Uterus (tissue), 4 donors: ENCODE results near the gene ZCCHC7. TPM values are rescaled to one million over a fixed set of nuclear protein-coding genes. Genes with fewer than 3 reads are reported as not detected.

Source experiments
- DNase-seq, 2 donors: peaks; one replicate each; pipeline ENCODE4 v3.0.0-alpha.2; 2019 to 2020
- H3K27ac ChIP-seq, 2 donors: fragments of 200-600 bp; sonication (generic); 1 replicate in 1 of 2; 2 replicates in 1 of 2; pipeline ENCODE4 v1.5.1; 2016 to 2018
- H3K27me3 ChIP-seq, 2 donors: fragments of 200-600 bp; sonication (generic); one replicate each; pipeline ENCODE4 v1.5.1; 2018 to 2019; ENCODE audit warnings: control low read depth in 1 of 2
- H3K36me3 ChIP-seq, 2 donors: fragments of 200-600 bp; sonication (generic); one replicate each; pipeline ENCODE4 v1.5.1; 2019; ENCODE audit warnings: control low read depth in 1 of 2
- H3K4me1 ChIP-seq, 2 donors: fragments of 200-600 bp; sonication (generic); one replicate each; pipeline ENCODE4 v1.5.1; 2018 to 2019; ENCODE audit warnings: control low read depth in 1 of 2
- H3K4me3 ChIP-seq, 2 donors: fragments of 200-600 bp; sonication (generic); 1 replicate in 1 of 2; 2 replicates in 1 of 2; pipeline ENCODE4 v1.5.1; 2018 to 2019; ENCODE audit warnings: mild to moderate bottlenecking in 1 of 2
- H3K9me3 ChIP-seq, 2 donors: fragments of 200-600 bp; sonication (generic); one replicate each; pipeline ENCODE4 v1.5.1; 2019; ENCODE audit warnings: control low read depth in 1 of 2
- POLR2A ChIP-seq, 2 donors: fragments of 450-650 bp; IDR thresholded peaks; one replicate each; pipeline ENCODE4 v1.6.1; 2016; ENCODE audit warnings: antibody characterized with exemption in 2 of 2, mild to moderate bottlenecking in 1 of 2, moderate library complexity in 1 of 2
- intact Hi-C: fragments of 100-400 bp; cut with DNase I; formaldehyde crosslinking; loops from one replicate; pipeline ENCODE4 v1.15.1; 2023; ENCODE audit warnings: low total_unique reads
- total RNA-seq, 4 donors: library from RNA; depleted of rRNA in 3 of 4; stranded (reverse); fragments of >200 nt in 3 of 4; gene quantifications; one replicate each; pipeline versions ENCODE4 v1.1.0 to v1.2.4, GENCODE V29; 2014 to 2023
- TF ChIP-seq, protein P1 (sequence below), 4 experiments: fragments of 200-600 bp in 2 of 4; fragments of 450-650 bp in 2 of 4; sonication (generic) in 2 of 4; IDR thresholded peaks; one replicate each; pipeline ENCODE4 v1.5.1; 2016 to 2019; ENCODE audit warnings: antibody characterized with exemption in 4 of 4, mild to moderate bottlenecking in 2 of 4, moderate library complexity in 1 of 4
- donor health status: DM: yes; HTN: yes; CAD: no.

ZCCHC7 gene
- total RNA-seq, 4 donors from 2014 or later: 15.6 to 37.4 (median 30.2) TPM

DNA sequence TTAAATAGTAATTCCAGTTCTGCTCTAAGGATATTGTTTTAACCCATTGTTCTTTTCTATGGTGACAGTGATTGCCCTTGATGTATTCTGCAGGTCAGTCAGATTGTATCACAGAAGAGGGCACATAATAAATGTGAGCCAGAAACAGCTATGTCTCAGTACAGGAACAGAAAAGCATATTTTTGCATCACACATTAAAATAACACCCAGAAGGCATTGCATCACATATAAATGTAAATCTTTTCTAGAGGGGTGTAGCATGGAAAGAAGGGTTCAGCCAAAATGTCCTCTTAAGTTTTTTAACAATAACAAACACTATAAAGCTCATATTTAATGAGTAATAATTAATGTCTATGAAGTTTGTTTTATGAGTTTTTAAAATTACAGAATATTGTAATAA lies 30.0 kb downstream of the ZCCHC7 start:
- Histone ChIP-seq H3K4me1 (no peaks in the 10 kb centered on the region), H3K27me3 (no peaks in the 10 kb centered on the region), H3K9me3 (no peaks in the 10 kb centered on the region), H3K4me3 (no peak overlapping the region), H3K27ac (no peak overlapping the region), H3K36me3 (no peaks in the 10 kb centered on the region)
- intact Hi-C loops: no loop called here
- DNase-seq: no peak
- TF ChIP-seq, protein P1, sequence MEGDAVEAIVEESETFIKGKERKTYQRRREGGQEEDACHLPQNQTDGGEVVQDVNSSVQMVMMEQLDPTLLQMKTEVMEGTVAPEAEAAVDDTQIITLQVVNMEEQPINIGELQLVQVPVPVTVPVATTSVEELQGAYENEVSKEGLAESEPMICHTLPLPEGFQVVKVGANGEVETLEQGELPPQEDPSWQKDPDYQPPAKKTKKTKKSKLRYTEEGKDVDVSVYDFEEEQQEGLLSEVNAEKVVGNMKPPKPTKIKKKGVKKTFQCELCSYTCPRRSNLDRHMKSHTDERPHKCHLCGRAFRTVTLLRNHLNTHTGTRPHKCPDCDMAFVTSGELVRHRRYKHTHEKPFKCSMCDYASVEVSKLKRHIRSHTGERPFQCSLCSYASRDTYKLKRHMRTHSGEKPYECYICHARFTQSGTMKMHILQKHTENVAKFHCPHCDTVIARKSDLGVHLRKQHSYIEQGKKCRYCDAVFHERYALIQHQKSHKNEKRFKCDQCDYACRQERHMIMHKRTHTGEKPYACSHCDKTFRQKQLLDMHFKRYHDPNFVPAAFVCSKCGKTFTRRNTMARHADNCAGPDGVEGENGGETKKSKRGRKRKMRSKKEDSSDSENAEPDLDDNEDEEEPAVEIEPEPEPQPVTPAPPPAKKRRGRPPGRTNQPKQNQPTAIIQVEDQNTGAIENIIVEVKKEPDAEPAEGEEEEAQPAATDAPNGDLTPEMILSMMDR (IDR thresholded peaks at IDR 0.05): no peak
- no peak for TF ChIP-seq POLR2A (IDR thresholded peaks at IDR 0.05)

DNA sequence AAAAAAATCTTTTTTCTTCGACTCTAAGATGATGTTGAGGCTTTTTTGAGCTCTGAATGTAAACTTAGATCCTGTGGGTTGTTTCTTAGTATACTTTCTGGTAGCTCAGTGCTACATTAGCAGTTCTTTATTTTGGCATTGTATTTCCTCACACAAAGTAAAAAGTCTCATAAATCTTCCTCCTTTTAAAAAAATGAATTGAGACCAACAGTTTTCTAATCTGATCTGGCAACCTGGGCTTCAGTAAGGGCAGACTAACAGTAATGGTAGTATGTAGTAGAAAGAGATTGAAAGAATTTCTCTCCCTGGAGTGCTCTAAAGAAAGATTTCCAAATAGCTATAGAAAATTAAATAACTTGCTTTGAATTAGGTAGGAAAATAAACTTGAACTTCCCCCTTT lies 31.4 kb downstream of the ZCCHC7 start:
- TF ChIP-seq, protein P1 (IDR thresholded peaks at IDR 0.05): no peak
- TF ChIP-seq POLR2A (IDR thresholded peaks at IDR 0.05): no peak
- Histone ChIP-seq H3K9me3 (no peaks in the 10 kb centered on the region), H3K4me3 (no peak overlapping the region), H3K27me3 (no peaks in the 10 kb centered on the region), H3K36me3 (no peaks in the 10 kb centered on the region), H3K27ac (no peak overlapping the region), H3K4me1 (no peaks in the 10 kb centered on the region)
- intact Hi-C loops: no loop called here
- DNase-seq: no peak

DNA sequence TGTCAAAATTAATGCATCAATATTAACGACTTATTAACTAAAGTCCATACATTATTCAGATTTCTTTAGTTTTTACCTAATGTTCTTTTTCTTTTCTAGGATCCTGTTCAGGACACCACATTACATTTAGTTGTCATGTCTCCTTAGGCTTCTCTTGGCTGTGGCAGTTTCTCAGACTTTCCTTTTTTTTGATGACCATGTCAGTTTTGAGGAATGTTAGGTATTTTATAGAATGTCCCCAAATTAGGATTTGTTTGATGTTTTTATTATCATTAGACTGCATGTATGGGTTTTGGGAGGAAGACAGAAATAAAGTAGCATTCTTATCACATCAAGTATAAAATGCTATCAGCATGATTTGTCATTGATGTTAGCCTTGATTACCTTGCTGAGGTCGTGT lies 32.0 kb downstream of the ZCCHC7 start:
- Histone ChIP-seq H3K36me3 (no peaks in the 10 kb centered on the region), H3K27me3 (no peaks in the 10 kb centered on the region), H3K27ac (no peak overlapping the region), H3K4me1 (no peaks in the 10 kb centered on the region), H3K9me3 (no peaks in the 10 kb centered on the region), H3K4me3 (no peak overlapping the region)
- DNase-seq: no peak
- intact Hi-C loops: no loop called here
- TF ChIP-seq, protein P1 (IDR thresholded peaks at IDR 0.05): no peak
- no peak for TF ChIP-seq POLR2A (IDR thresholded peaks at IDR 0.05)

DNA sequence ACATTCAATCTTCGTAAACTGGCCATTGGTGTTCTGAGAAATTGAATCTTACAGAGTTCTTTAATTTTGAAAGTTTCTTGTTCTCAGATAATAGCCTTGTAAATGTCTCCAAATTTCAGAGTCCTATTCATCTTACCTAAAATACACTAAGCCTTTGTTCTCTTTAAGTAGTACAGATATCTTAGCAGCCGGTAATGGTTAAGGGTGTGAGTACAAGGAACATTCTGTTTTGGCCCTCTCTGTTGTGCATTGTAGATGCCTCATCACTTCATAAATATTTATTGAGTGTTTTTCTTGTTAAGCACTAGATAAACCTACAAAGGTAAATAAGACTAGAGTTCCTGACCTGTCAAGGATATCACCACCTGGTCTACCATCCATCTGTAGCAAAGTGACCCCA lies 35.2 kb downstream of the ZCCHC7 start:
- no peak overlapping the region for H3K27ac ChIP-seq
- H3K9me3 ChIP-seq: no peaks in the 10 kb centered on the region
- no peaks in the 10 kb centered on the region for H3K27me3 ChIP-seq
- intact Hi-C loops: no loop called here
- TF ChIP-seq, protein P1 (IDR thresholded peaks at IDR 0.05): no peak
- TF ChIP-seq POLR2A (IDR thresholded peaks at IDR 0.05): no peak
- H3K36me3 ChIP-seq: no peaks in the 10 kb centered on the region
- DNase-seq: no peak
- H3K4me3 ChIP-seq: no peak overlapping the region
- no peaks in the 10 kb centered on the region for H3K4me1 ChIP-seq

DNA sequence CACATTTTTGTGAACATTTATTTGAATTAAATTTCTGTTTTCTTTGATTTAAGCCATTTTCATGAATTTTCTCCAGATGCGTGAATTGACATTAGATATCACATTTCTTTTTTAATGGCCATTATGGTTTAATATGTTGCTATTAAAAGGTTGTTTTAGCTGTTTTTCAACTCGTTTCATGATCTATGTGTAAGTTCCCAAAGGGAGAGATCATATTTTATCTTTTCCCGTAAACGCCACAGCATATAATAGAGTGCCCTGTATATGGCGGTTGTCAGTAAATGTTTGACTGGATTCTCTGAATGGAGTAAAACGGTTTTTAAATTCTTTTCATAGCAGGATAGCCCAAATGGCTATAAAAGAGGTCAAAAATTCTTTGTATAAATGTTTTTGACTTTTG lies 35.8 kb downstream of the ZCCHC7 start:
- no peaks in the 10 kb centered on the region for H3K36me3 ChIP-seq
- intact Hi-C loops: no loop called here
- no peak for DNase-seq
- H3K27ac ChIP-seq: no peak overlapping the region
- no peaks in the 10 kb centered on the region for H3K9me3 ChIP-seq
- no peaks in the 10 kb centered on the region for H3K4me1 ChIP-seq
- no peaks in the 10 kb centered on the region for H3K27me3 ChIP-seq
- TF ChIP-seq, protein P1 (IDR thresholded peaks at IDR 0.05): no peak
- no peak for TF ChIP-seq POLR2A (IDR thresholded peaks at IDR 0.05)
- no peak overlapping the region for H3K4me3 ChIP-seq
